Kidney epithelial cell (primary cell): ENCODE results near the gene UBASH3B. TPM values are rescaled to one million over a fixed set of nuclear protein-coding genes. Genes with fewer than 3 reads are reported as not detected.
A peak's percentile ranks its signal among the peaks of the same experiment; 100 is the strongest.

Experiments used
- DNase-seq: peaks from one replicate; pipeline ENCODE4 v3.0.0-alpha.2; 2010; ENCODE audit warnings: low read depth
- H3K27me3 ChIP-seq: 2 replicates; pipeline ENCODE4 v1.6.0; 2011; ENCODE audit warnings: low read length; ENCODE audit not compliant: control insufficient read depth, insufficient read depth
- H3K36me3 ChIP-seq: 2 replicates; pipeline ENCODE4 v1.5.1; 2011; ENCODE audit warnings: low read length; ENCODE audit not compliant: control insufficient read depth, insufficient read depth
- H3K4me3 ChIP-seq: 2 replicates; pipeline ENCODE4 v1.5.1; 2011; ENCODE audit warnings: low read depth, mild to moderate bottlenecking, control low read depth, low read length
- total RNA-seq: library from RNA; depleted of rRNA; stranded (reverse); fragments of >200 nt; gene quantifications from 2 replicates; pipeline ENCODE4 v1.2.3, GENCODE V29; 2015
- TF ChIP-seq, protein P1 (sequence below): IDR thresholded peaks from 2 replicates; pipeline ENCODE4 v1.5.1; 2011; ENCODE audit warnings: mild to moderate bottlenecking, moderate library complexity, low read length, control low read depth, inconsistent platforms; ENCODE audit not compliant: insufficient read depth, poor library complexity, severe bottlenecking

UBASH3B gene
- total RNA-seq, 1 donor from 2014 or later: 32.0 TPM

DNA sequence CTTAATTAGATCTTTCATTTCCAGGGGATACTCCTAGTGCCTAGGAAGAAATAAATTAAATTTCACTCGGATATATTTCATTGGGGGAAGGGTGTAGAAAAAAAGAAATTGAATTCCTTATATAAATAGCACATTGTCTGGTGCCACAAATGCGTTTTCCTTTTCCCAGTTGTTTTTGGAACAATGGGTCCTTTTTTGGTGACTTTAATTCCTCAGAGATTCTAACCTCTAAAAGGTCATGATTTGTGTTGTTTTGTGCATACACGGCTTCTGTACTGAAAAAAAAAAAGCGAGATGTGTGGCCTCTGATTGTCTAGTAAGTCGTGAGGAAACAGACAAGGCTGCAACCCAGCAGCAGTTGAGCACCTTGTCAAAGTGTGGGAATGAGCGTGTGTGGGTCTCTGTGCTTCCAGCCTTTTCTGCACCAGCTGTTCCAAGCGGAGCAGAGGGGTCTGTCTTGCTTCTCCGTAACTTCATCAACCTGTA lies 118.3 kb downstream of the UBASH3B start:
- H3K4me3 ChIP-seq: no peak overlapping the region
- TF ChIP-seq, protein P1, sequence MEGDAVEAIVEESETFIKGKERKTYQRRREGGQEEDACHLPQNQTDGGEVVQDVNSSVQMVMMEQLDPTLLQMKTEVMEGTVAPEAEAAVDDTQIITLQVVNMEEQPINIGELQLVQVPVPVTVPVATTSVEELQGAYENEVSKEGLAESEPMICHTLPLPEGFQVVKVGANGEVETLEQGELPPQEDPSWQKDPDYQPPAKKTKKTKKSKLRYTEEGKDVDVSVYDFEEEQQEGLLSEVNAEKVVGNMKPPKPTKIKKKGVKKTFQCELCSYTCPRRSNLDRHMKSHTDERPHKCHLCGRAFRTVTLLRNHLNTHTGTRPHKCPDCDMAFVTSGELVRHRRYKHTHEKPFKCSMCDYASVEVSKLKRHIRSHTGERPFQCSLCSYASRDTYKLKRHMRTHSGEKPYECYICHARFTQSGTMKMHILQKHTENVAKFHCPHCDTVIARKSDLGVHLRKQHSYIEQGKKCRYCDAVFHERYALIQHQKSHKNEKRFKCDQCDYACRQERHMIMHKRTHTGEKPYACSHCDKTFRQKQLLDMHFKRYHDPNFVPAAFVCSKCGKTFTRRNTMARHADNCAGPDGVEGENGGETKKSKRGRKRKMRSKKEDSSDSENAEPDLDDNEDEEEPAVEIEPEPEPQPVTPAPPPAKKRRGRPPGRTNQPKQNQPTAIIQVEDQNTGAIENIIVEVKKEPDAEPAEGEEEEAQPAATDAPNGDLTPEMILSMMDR: no peak
- H3K36me3 ChIP-seq: no peaks in the 10 kb centered on the region
- DNase-seq: no peak
- no peaks in the 10 kb centered on the region for H3K27me3 ChIP-seq

DNA sequence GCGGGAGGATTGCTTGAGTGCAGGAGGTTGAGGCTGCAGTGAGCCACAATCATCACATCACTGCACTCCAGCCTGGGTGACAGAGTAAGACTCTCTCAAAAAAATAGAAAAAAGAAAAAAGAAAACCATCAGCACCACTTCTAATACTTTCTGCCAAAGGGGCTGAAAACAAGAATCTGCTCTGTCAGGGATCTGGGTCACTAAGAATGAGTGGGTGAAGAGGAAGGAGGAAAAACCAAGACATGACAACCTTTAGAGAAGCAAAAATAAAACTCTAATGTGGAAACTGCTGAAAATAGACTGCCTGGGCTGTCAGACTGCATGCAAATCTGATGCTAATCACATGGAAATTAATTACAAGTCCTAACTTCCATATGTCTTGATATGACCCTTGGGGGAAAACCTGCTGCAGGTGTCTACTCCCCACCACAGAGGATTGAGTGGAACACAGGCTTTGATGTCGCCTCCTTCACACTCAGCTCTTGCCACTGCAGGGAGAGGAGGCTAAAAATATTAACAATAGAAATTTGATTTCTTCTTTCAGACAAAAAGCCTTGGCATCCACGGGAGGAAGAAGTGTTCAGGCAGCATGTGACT lies 120.3 kb downstream of the UBASH3B start:
- Histone ChIP-seq H3K4me3 (no peak overlapping the region), H3K36me3 (no peaks in the 10 kb centered on the region), H3K27me3 (no peaks in the 10 kb centered on the region)
- no peak for DNase-seq
- TF ChIP-seq, protein P1: no peak

DNA sequence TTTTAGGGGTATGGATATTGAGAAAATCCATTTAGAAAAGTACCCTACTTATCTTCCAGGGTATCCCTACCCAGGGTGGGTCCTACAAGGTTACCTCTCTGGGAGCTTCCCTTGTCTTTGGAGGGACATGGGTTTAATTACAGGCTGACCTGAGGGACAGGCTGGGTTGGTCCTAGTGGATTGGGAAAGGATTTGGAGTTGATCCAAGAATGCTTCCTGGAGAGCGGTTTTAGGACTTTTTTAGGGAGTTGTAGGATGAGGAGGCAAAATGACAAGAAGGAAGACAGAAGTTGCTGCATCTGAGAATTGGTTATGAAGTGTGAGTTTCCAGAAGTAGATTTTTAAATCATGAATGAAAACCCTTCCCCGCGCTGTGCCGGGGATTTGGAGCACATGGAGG lies 121.0 kb downstream of the UBASH3B start:
- Histone ChIP-seq H3K27me3 (no peaks in the 10 kb centered on the region), H3K4me3 (no peak overlapping the region), H3K36me3 (no peaks in the 10 kb centered on the region)
- TF ChIP-seq, protein P1: no peak
- no peak for DNase-seq

DNA sequence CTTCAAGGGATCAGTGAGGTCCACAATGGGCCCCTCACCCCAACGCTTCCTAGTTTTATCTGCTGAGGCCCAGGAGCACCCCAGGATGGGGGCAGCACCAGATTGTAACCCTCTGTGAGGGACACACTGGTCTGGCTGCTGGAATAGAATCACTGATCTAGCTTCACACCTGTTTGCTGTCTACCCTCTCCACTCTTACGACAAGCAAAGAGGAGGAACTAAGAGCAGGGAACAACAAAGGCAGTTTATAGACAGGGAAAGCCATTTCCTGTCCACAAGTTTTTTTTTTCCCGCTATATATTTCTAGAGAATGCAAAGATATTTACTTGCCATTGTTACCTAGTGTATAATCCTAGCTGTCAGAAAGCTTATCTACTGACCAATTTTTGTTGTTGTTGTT lies 121.8 kb downstream of the UBASH3B start:
- H3K4me3 ChIP-seq: no peak overlapping the region
- TF ChIP-seq, protein P1: no peak

DNA sequence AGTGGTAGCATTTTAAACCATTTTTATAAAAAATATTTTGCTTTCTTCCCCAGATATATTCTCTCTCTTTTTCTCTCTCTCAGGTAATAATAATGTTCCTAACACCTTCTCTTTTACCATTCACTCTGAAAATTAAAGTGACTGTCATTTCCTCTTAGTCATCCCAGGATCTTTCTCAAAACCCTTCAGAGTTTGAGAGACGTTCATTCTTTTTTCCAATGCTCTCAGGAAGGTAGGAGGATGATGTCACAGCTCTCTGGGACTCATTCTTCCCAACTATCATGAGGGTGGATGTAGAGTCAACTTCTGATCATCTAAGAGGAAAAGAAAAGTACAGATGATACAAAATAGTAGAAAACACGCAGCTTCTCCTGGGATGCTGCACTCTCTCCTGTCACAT lies 122.6 kb downstream of the UBASH3B start:
- H3K4me3 ChIP-seq: no peak overlapping the region
- H3K36me3 ChIP-seq: peaks cover 1% of the 10 kb centered on the region
- no peaks in the 10 kb centered on the region for H3K27me3 ChIP-seq
- TF ChIP-seq, protein P1: no peak
- DNase-seq: peak; percentile 29

More for the DNA sequence above, 121.8 kb downstream of the UBASH3B start:
- no peaks in the 10 kb centered on the region for H3K27me3 ChIP-seq
- no peak for DNase-seq
- no peaks in the 10 kb centered on the region for H3K36me3 ChIP-seq
